Thyroid gland (tissue), 4 donors: Measurements from ENCODE around the gene TTC22.

Source experiments
- POLR2A ChIP-seq, 2 donors: fragments of 450-650 bp; IDR thresholded peaks; one replicate each; pipeline ENCODE4 v1.6.1; 2017; ENCODE audit warnings: antibody characterized with exemption in 2 of 2, mild to moderate bottlenecking in 2 of 2, moderate library complexity in 1 of 2
- TF ChIP-seq, protein P1 (sequence below), 6 experiments: fragments of 200-600 bp in 3 of 6; fragments of 450-650 bp in 3 of 6; sonication (generic) in 3 of 6; IDR thresholded peaks; one replicate each; pipeline ENCODE4 v1.5.1; 2016 to 2019; ENCODE audit warnings: antibody characterized with exemption in 6 of 6, mild to moderate bottlenecking in 2 of 6, inconsistent platforms in 1 of 6, moderate library complexity in 1 of 6

DNA sequence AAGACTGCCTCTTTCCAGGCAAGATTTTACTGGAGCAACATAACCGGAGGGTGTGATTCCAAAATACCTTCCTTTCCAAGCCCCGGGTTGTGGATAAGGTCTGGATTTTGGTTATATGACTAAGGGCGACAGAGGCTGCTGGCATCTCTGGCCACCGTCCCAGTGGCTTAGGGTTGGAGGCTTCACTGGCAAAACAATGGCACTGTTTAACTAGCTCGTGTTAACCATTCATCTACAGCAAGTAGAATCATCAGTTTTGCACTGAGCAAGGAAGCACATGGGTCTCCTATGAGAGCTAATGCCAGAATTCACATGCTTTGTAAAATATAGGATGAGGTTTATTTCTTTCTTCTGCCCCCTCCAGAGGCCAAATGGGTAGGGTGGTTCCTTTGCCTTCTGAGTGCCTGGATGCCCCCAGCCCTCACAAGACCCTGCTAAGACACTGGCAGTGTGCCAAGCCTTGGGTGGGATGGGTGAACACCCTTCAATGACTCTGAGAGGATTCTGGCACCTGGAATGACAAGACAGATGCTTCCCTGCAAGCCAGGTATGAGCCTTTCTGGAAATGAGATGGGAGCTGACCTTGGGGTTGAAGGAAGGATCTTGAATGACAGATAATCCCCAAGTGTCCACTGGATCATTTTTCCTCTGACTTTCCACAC lies 49.1 kb upstream of the TTC22 start:
- TF ChIP-seq, protein P1, sequence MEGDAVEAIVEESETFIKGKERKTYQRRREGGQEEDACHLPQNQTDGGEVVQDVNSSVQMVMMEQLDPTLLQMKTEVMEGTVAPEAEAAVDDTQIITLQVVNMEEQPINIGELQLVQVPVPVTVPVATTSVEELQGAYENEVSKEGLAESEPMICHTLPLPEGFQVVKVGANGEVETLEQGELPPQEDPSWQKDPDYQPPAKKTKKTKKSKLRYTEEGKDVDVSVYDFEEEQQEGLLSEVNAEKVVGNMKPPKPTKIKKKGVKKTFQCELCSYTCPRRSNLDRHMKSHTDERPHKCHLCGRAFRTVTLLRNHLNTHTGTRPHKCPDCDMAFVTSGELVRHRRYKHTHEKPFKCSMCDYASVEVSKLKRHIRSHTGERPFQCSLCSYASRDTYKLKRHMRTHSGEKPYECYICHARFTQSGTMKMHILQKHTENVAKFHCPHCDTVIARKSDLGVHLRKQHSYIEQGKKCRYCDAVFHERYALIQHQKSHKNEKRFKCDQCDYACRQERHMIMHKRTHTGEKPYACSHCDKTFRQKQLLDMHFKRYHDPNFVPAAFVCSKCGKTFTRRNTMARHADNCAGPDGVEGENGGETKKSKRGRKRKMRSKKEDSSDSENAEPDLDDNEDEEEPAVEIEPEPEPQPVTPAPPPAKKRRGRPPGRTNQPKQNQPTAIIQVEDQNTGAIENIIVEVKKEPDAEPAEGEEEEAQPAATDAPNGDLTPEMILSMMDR (IDR thresholded peaks at IDR 0.05): no peak
- TF ChIP-seq POLR2A (IDR thresholded peaks at IDR 0.05): no peak
